Measurements from ENCODE around the gene KIF9.
"Not testable (repeated sequence)": the region's sequence is repeated elsewhere in the genome, so short reads cannot be mapped to it uniquely, and the experiment has no call there.

Gene KIF9

GRCh38 chr3:47291754-47292420, 9.3 kb upstream of the KIF9 start:
- not testable (repeated sequence) for H3K27ac ChIP-seq (ENCODE audit: low read length); H3K27me3 ChIP-seq (ENCODE audit: low read depth, low read length); H3K4me3 ChIP-seq (ENCODE audit: low read depth in 1 of 2, low read length in 2 of 2); H3K9me3 ChIP-seq (ENCODE audit: control insufficient read depth in 1 of 2, low read length in 2 of 2)
- Histone ChIP-seq H3K4me1 (ENCODE audit: control insufficient read depth in 1 of 2, insufficient read depth in 2 of 2, low read length in 2 of 2) (peaks cover 0 to 11% of the 10 kb centered on the region in 2 donors), H3K36me3 (ENCODE audit: control insufficient read depth in 1 of 2, insufficient read depth in 2 of 2, low read length in 2 of 2) (peaks cover 14% of the 10 kb centered on the region in 2 donors)

- peaks cover 14% of the 10 kb centered on the region in 2 donors for H3K36me3 ChIP-seq (ENCODE audit: control insufficient read depth in 1 of 2, insufficient read depth in 2 of 2, low read length in 2 of 2)
- H3K4me1 ChIP-seq (ENCODE audit: control insufficient read depth in 1 of 2, insufficient read depth in 2 of 2, low read length in 2 of 2), result peaks cover 0 to 5% of the 10 kb centered on the region in 2 donors
- H3K4me3 ChIP-seq (ENCODE audit: low read depth in 1 of 2, low read length in 2 of 2), result no peak overlapping the region
- no peaks in the 10 kb centered on the region for H3K27me3 ChIP-seq (ENCODE audit: low read depth, low read length)
- no peaks in the 10 kb centered on the region for H3K9me3 ChIP-seq (ENCODE audit: control insufficient read depth in 1 of 2, low read length in 2 of 2)
- H3K27ac ChIP-seq (ENCODE audit: low read length), result no peak overlapping the region
Measured at GRCh38 chr3:47291158-47291753, 8.7 kb upstream of the KIF9 start.

GRCh38 chr3:47288966-47289910, 6.6 kb upstream of the KIF9 start:
- Histone ChIP-seq H3K4me3 (ENCODE audit: low read depth in 1 of 2, low read length in 2 of 2) (no peak overlapping the region), H3K9me3 (ENCODE audit: control insufficient read depth in 1 of 2, low read length in 2 of 2) (no peaks in the 10 kb centered on the region), H3K27ac (ENCODE audit: low read length) (no peak overlapping the region), H3K27me3 (ENCODE audit: low read depth, low read length) (no peaks in the 10 kb centered on the region), H3K4me1 (ENCODE audit: control insufficient read depth in 1 of 2, insufficient read depth in 2 of 2, low read length in 2 of 2) (peaks cover 0 to 14% of the 10 kb centered on the region in 2 donors), H3K36me3 (ENCODE audit: control insufficient read depth in 1 of 2, insufficient read depth in 2 of 2, low read length in 2 of 2) (peaks cover 9 to 14% of the 10 kb centered on the region in 2 donors)

- peaks cover 3% of the 10 kb centered on the region in 2 donors for H3K36me3 ChIP-seq (ENCODE audit: control insufficient read depth in 1 of 2, insufficient read depth in 2 of 2, low read length in 2 of 2)
- no peaks in the 10 kb centered on the region for H3K27me3 ChIP-seq (ENCODE audit: low read depth, low read length)
- no peaks in the 10 kb centered on the region for H3K9me3 ChIP-seq (ENCODE audit: control insufficient read depth in 1 of 2, low read length in 2 of 2)
- peak overlapping the region; percentile 96 for H3K27ac ChIP-seq (ENCODE audit: low read length)
- peak overlapping the region; percentile 90 for H3K4me3 ChIP-seq (ENCODE audit: low read depth in 1 of 2, low read length in 2 of 2)
- H3K4me1 ChIP-seq (ENCODE audit: control insufficient read depth in 1 of 2, insufficient read depth in 2 of 2, low read length in 2 of 2), result peaks cover 0 to 19% of the 10 kb centered on the region in 2 donors
Measured at GRCh38 chr3:47283591-47284364, 1.2 kb upstream of the KIF9 start.

GRCh38 chr3:47283193-47283537, 566 bp upstream of the KIF9 start:
- H3K9me3 ChIP-seq (ENCODE audit: control insufficient read depth in 1 of 2, low read length in 2 of 2), result no peaks in the 10 kb centered on the region
- H3K27ac ChIP-seq (ENCODE audit: low read length), result peak overlapping the region; percentile 96
- peak overlapping the region; percentile 90 for H3K4me3 ChIP-seq (ENCODE audit: low read depth in 1 of 2, low read length in 2 of 2)
- no peaks in the 10 kb centered on the region for H3K27me3 ChIP-seq (ENCODE audit: low read depth, low read length)
- peaks cover 0 to 19% of the 10 kb centered on the region in 2 donors for H3K4me1 ChIP-seq (ENCODE audit: control insufficient read depth in 1 of 2, insufficient read depth in 2 of 2, low read length in 2 of 2)
- peaks cover 2 to 3% of the 10 kb centered on the region in 2 donors for H3K36me3 ChIP-seq (ENCODE audit: control insufficient read depth in 1 of 2, insufficient read depth in 2 of 2, low read length in 2 of 2)

- no peak overlapping the region for H3K27ac ChIP-seq (ENCODE audit: low read length)
Measured at GRCh38 chr3:47280519-47280918, 2.1 kb downstream of the KIF9 start.

GRCh38 chr3:47276558-47276957, 6.0 kb downstream of the KIF9 start:
- H3K4me3 ChIP-seq (ENCODE audit: low read depth in 1 of 2, low read length in 2 of 2), result no peak overlapping the region
- no peaks in the 10 kb centered on the region for H3K27me3 ChIP-seq (ENCODE audit: low read depth, low read length)
- H3K27ac ChIP-seq (ENCODE audit: low read length), result no peak overlapping the region
- H3K4me1 ChIP-seq (ENCODE audit: control insufficient read depth in 1 of 2, insufficient read depth in 2 of 2, low read length in 2 of 2), result no peaks in the 10 kb centered on the region
- H3K36me3 ChIP-seq (ENCODE audit: control insufficient read depth in 1 of 2, insufficient read depth in 2 of 2, low read length in 2 of 2), result peaks cover 7% of the 10 kb centered on the region in 2 donors
- H3K9me3 ChIP-seq (ENCODE audit: control insufficient read depth in 1 of 2, low read length in 2 of 2), result no peaks in the 10 kb centered on the region

More at GRCh38 chr3:47280519-47280918, 2.1 kb downstream of the KIF9 start:
- Histone ChIP-seq H3K4me1 (ENCODE audit: control insufficient read depth in 1 of 2, insufficient read depth in 2 of 2, low read length in 2 of 2) (peaks cover 0 to 19% of the 10 kb centered on the region in 2 donors), H3K27me3 (ENCODE audit: low read depth, low read length) (no peaks in the 10 kb centered on the region), H3K36me3 (ENCODE audit: control insufficient read depth in 1 of 2, insufficient read depth in 2 of 2, low read length in 2 of 2) (peaks cover 4 to 7% of the 10 kb centered on the region in 2 donors), H3K4me3 (ENCODE audit: low read depth in 1 of 2, low read length in 2 of 2) (no peak overlapping the region), H3K9me3 (ENCODE audit: control insufficient read depth in 1 of 2, low read length in 2 of 2) (no peaks in the 10 kb centered on the region)

- Histone ChIP-seq H3K36me3 (ENCODE audit: control insufficient read depth in 1 of 2, insufficient read depth in 2 of 2, low read length in 2 of 2) (peaks cover 7% of the 10 kb centered on the region in 2 donors), H3K27ac (ENCODE audit: low read length) (no peak overlapping the region), H3K27me3 (ENCODE audit: low read depth, low read length) (no peaks in the 10 kb centered on the region), H3K4me1 (ENCODE audit: control insufficient read depth in 1 of 2, insufficient read depth in 2 of 2, low read length in 2 of 2) (no peaks in the 10 kb centered on the region), H3K9me3 (ENCODE audit: control insufficient read depth in 1 of 2, low read length in 2 of 2) (no peaks in the 10 kb centered on the region), H3K4me3 (ENCODE audit: low read depth in 1 of 2, low read length in 2 of 2) (no peak overlapping the region)
Measured at GRCh38 chr3:47274652-47275051, 7.9 kb downstream of the KIF9 start.

- Histone ChIP-seq H3K36me3 (ENCODE audit: control insufficient read depth in 1 of 2, insufficient read depth in 2 of 2, low read length in 2 of 2) (peaks cover 7% of the 10 kb centered on the region in 2 donors), H3K4me3 (ENCODE audit: low read depth in 1 of 2, low read length in 2 of 2) (no peak overlapping the region)
Measured at GRCh38 chr3:47273564-47273963, 9.0 kb downstream of the KIF9 start.

GRCh38 chr3:47270526-47270925, 12.1 kb downstream of the KIF9 start:
- Histone ChIP-seq H3K9me3 (ENCODE audit: control insufficient read depth in 1 of 2, low read length in 2 of 2) (no peaks in the 10 kb centered on the region), H3K27me3 (ENCODE audit: low read depth, low read length) (no peaks in the 10 kb centered on the region), H3K27ac (ENCODE audit: low read length) (no peak overlapping the region), H3K36me3 (ENCODE audit: control insufficient read depth in 1 of 2, insufficient read depth in 2 of 2, low read length in 2 of 2) (peaks cover 3% of the 10 kb centered on the region in 2 donors), H3K4me1 (ENCODE audit: control insufficient read depth in 1 of 2, insufficient read depth in 2 of 2, low read length in 2 of 2) (no peaks in the 10 kb centered on the region), H3K4me3 (ENCODE audit: low read depth in 1 of 2, low read length in 2 of 2) (no peak overlapping the region)

More at GRCh38 chr3:47273564-47273963, 9.0 kb downstream of the KIF9 start:
- Histone ChIP-seq H3K4me1 (ENCODE audit: control insufficient read depth in 1 of 2, insufficient read depth in 2 of 2, low read length in 2 of 2) (no peaks in the 10 kb centered on the region), H3K27me3 (ENCODE audit: low read depth, low read length) (no peaks in the 10 kb centered on the region), H3K27ac (ENCODE audit: low read length) (no peak overlapping the region), H3K9me3 (ENCODE audit: control insufficient read depth in 1 of 2, low read length in 2 of 2) (no peaks in the 10 kb centered on the region)

GRCh38 chr3:47267490-47267824, 15.1 kb downstream of the KIF9 start:
- Histone ChIP-seq H3K36me3 (ENCODE audit: control insufficient read depth in 1 of 2, insufficient read depth in 2 of 2, low read length in 2 of 2) (no peaks in the 10 kb centered on the region), H3K4me3 (ENCODE audit: low read depth in 1 of 2, low read length in 2 of 2) (no peak overlapping the region), H3K9me3 (ENCODE audit: control insufficient read depth in 1 of 2, low read length in 2 of 2) (no peaks in the 10 kb centered on the region), H3K27me3 (ENCODE audit: low read depth, low read length) (no peaks in the 10 kb centered on the region), H3K27ac (ENCODE audit: low read length) (no peak overlapping the region), H3K4me1 (ENCODE audit: control insufficient read depth in 1 of 2, insufficient read depth in 2 of 2, low read length in 2 of 2) (no peaks in the 10 kb centered on the region)
